Peyer's patch (tissue), 4 donors: ENCODE measurements around the gene CDH4. TPM values are rescaled to one million over a fixed set of nuclear protein-coding genes. Genes with fewer than 3 reads are reported as not detected.

Experiments used
- DNase-seq, 3 donors: peaks; one replicate each; pipeline ENCODE4 v3.0.0-alpha.2; 2017 to 2019
- H3K27ac ChIP-seq, 4 donors: fragments of 200-600 bp; sonication (generic); one replicate each; pipeline ENCODE4 v1.5.1; 2016 to 2019
- H3K27me3 ChIP-seq, 2 donors: fragments of 200-600 bp; sonication (generic); one replicate each; pipeline ENCODE4 v1.5.1; 2019
- H3K36me3 ChIP-seq, 3 donors: fragments of 200-600 bp; sonication (generic); one replicate each; pipeline ENCODE4 v1.5.1; 2016 to 2019
- H3K4me1 ChIP-seq, 4 donors: fragments of 200-600 bp; sonication (generic); one replicate each; pipeline ENCODE4 v1.5.1; 2016 to 2019
- H3K4me3 ChIP-seq, 4 donors: fragments of 200-600 bp; sonication (generic); 1 replicate in 3 of 4; 2 replicates in 1 of 4; pipeline ENCODE4 v1.5.1; 2016 to 2019; ENCODE audit warnings: mild to moderate bottlenecking in 1 of 4
- H3K9me3 ChIP-seq, 4 donors: fragments of 200-600 bp; sonication (generic); one replicate each; pipeline ENCODE4 v1.5.1; 2016 to 2019; ENCODE audit warnings: mild to moderate bottlenecking in 1 of 4
- POLR2A ChIP-seq, 2 donors: fragments of 450-650 bp; IDR thresholded peaks; one replicate each; pipeline ENCODE4 v1.5.1; 2017; ENCODE audit warnings: antibody characterized with exemption in 2 of 2, mild to moderate bottlenecking in 2 of 2, moderate library complexity in 2 of 2
- total RNA-seq, 4 donors: library from RNA; depleted of rRNA; stranded (reverse); fragments of >200 nt; gene quantifications; one replicate each; pipeline ENCODE4 v1.1.0, GENCODE V29; 2016
- TF ChIP-seq, protein P1 (sequence below), 6 experiments: fragments of 450-650 bp in 4 of 6; fragments of 200-600 bp in 2 of 6; sonication (generic) in 1 of 6; IDR thresholded peaks; one replicate each; pipeline ENCODE4 v1.5.1; 2017 to 2019; ENCODE audit warnings: antibody characterized with exemption in 6 of 6, mild to moderate bottlenecking in 3 of 6, moderate library complexity in 1 of 6

Gene CDH4
- total RNA-seq, 4 donors from 2014 or later, result 0.27 TPM; not detected in 3

DNA sequence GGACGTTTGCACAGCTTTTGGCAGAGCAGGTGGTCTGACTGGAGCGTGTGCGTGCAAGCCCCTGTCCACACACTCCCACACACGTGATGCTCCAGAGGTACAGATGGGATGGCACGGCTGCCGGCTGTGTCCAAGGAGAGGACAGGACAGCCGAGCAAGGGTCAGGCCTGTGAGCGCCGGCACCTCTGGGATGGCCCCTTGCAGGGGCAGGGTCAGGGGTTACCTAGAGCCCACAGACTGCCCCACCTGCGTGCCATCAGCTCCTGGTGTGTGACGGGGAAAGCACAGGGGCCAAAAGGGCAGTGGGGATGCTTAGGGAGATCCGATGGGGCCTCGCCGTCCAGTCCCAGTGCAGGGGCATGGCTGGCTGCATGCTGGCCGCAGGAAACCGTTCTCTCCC is 623.9 kb downstream of the CDH4 start:
- no peak overlapping the region for H3K27ac ChIP-seq
- H3K9me3 ChIP-seq, result no peaks in the 10 kb centered on the region
- no peak for TF ChIP-seq POLR2A (IDR thresholded peaks at IDR 0.05)
- TF ChIP-seq, protein P1, sequence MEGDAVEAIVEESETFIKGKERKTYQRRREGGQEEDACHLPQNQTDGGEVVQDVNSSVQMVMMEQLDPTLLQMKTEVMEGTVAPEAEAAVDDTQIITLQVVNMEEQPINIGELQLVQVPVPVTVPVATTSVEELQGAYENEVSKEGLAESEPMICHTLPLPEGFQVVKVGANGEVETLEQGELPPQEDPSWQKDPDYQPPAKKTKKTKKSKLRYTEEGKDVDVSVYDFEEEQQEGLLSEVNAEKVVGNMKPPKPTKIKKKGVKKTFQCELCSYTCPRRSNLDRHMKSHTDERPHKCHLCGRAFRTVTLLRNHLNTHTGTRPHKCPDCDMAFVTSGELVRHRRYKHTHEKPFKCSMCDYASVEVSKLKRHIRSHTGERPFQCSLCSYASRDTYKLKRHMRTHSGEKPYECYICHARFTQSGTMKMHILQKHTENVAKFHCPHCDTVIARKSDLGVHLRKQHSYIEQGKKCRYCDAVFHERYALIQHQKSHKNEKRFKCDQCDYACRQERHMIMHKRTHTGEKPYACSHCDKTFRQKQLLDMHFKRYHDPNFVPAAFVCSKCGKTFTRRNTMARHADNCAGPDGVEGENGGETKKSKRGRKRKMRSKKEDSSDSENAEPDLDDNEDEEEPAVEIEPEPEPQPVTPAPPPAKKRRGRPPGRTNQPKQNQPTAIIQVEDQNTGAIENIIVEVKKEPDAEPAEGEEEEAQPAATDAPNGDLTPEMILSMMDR (IDR thresholded peaks at IDR 0.05), result no peak
- DNase-seq, result no peak
- H3K27me3 ChIP-seq, result no peaks in the 10 kb centered on the region
- no peaks in the 10 kb centered on the region for H3K36me3 ChIP-seq
- H3K4me1 ChIP-seq, result no peaks in the 10 kb centered on the region
- H3K4me3 ChIP-seq, result no peak overlapping the region

DNA sequence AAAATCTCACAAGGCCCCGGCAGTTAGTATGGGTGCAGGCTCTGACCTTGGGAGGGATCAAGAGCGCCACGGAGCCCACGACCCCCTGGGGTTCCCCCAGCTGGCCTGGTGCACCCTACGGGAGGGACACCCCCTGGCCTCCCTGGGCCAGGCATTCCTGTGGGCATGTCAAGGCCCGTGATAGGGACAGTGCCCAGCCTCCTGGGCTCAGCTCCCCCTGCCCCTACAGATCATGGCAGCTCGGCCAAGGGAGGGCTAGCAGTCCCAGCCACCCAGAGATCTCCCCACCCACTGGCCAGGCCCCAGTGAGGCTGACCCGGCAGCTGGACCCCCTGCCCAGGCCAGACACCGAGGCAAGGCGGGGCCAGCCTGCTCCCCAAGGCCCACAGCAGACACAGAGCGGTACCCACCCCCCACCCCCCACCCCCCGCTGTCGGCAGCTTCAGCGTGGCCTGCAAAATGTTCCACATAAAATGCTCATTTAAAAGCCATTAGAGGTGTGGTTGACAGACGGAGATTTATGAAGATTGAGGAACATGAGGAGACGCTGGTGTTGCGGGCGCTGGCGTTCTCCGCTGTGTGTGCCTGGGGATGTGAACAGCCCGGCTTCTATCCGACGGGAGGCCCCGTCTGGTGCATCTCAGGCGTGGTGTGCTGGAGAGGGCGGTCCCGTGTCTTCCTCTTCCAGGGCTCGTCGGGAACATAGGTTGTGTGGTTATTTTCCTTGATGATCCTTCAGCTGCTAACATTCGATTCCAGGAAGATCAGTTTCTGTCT is 625.1 kb downstream of the CDH4 start:
- H3K27ac ChIP-seq, result no peak overlapping the region
- H3K27me3 ChIP-seq, result no peaks in the 10 kb centered on the region
- H3K36me3 ChIP-seq, result no peaks in the 10 kb centered on the region
- no peaks in the 10 kb centered on the region for H3K9me3 ChIP-seq
- H3K4me1 ChIP-seq, result no peaks in the 10 kb centered on the region
- H3K4me3 ChIP-seq, result no peak overlapping the region
- TF ChIP-seq POLR2A (IDR thresholded peaks at IDR 0.05), result no peak
- TF ChIP-seq, protein P1 (IDR thresholded peaks at IDR 0.05), result no peak
- no peak for DNase-seq

DNA sequence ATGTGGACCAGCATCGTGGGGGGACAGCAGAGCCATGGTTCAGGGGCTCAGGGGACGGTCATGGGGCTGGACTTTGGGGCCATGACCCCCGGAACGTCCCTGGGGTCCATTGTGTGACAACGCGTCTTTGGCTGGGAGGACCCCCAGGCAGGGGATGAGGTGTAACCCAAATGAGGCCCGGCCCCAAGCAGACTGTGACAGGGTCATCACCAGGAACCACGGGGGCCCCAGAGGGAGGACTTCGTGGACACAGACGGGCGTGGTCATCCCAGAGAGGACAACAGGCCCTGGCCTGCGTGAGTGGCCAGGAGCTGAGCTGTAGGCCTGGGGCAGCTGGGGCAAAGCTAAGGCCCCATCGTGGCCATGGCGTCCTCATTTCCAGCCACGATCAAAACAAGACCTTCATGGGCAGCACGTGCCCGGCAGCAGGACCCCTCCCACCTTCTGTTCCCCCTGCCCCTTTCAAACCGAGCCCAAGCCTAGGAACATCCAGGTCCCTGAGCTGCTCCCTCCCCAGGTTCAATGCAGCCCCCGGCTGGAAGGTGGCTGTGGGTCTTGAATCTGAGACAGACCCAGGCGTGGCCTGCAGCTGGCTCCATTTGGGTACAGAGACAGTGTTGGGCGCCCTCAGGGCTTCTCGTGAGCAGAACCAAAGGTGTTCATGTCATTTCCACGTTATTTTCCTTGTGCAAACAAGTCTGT is 625.9 kb downstream of the CDH4 start:
- TF ChIP-seq POLR2A (IDR thresholded peaks at IDR 0.05), result no peak
- TF ChIP-seq, protein P1 (IDR thresholded peaks at IDR 0.05), result no peak
- Histone ChIP-seq H3K4me1 (no peaks in the 10 kb centered on the region), H3K27me3 (no peaks in the 10 kb centered on the region), H3K27ac (no peak overlapping the region), H3K4me3 (no peak overlapping the region), H3K9me3 (no peaks in the 10 kb centered on the region), H3K36me3 (no peaks in the 10 kb centered on the region)
- no peak for DNase-seq

DNA sequence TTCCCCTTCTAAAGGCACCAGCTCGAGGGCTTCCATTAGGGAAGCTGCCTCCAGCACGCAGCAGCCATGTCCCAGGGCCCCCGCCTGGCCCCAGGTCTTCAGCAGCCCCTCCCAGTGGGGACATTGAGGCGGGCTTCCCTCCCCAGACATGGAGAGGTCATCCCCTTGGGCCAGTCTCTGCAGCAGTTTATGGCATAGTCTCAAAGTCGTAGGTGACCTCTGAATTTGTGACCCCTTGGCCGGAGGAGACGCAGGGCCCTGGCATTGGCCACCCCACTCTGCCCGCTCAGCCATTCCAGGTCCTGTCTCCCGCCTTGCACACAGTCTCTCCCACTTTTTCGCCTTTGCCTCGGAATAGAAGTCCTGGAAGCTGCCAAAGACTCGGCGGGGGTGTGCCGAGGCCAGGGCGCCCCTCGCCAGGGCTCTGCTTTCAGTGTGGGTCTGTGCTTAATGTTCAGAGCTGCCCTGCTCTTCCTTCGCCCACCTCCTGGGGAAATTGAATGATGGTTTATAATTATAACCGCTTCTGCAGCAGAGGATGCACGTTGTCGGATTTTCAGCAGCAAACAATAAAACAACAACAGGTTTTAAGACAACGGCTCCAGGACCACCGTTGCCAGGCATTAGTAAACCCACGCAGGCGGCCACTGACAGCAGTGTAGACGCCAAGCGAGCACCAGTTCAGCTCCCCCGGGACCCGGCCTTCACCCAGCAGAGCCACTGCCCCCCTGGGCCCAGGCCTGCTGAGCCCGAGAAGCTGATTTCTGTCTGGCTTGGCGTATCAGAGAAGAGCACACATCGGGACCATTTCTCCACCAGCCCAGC is 626.6 kb downstream of the CDH4 start:
- Histone ChIP-seq H3K36me3 (no peaks in the 10 kb centered on the region), H3K4me1 (no peaks in the 10 kb centered on the region), H3K27ac (no peak overlapping the region), H3K9me3 (no peaks in the 10 kb centered on the region), H3K27me3 (no peaks in the 10 kb centered on the region), H3K4me3 (no peak overlapping the region)
- TF ChIP-seq, protein P1 (IDR thresholded peaks at IDR 0.05), result no peak
- TF ChIP-seq POLR2A (IDR thresholded peaks at IDR 0.05), result no peak
- DNase-seq, result no peak

DNA sequence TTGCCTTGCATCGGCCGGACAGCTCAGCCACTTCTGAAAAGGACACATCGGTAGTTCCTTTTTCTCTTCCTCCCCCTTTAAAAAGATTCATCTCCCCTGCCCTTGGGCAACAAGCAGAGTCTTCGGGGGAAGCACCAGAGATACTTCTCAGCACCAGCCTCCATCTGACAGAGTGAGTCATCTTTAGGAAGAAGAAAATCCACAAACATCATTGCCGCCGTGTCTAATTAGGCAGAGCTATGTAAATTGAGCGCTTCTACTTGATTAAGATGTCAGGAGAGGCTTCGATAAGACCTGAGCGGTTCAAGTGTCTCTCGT is 627.2 kb downstream of the CDH4 start:
- no peaks in the 10 kb centered on the region for H3K4me1 ChIP-seq
- no peaks in the 10 kb centered on the region for H3K27me3 ChIP-seq
- H3K27ac ChIP-seq, result no peak overlapping the region
- TF ChIP-seq, protein P1 (IDR thresholded peaks at IDR 0.05), result no peak
- H3K4me3 ChIP-seq, result no peak overlapping the region
- H3K36me3 ChIP-seq, result no peaks in the 10 kb centered on the region
- no peaks in the 10 kb centered on the region for H3K9me3 ChIP-seq
- DNase-seq, result no peak
